NCI-H146 treated with DMSO at 0.1 percent for 48 hours (cell line): Measurements from ENCODE around the gene CORO2B.
A peak's percentile ranks its signal among the peaks of the same experiment; 100 is the strongest.
"Not testable (repeated sequence)": the region's sequence is repeated elsewhere in the genome, so short reads cannot be mapped to it uniquely, and the experiment has no call there.

ENCODE experiments used
- DNase-seq: peaks from one replicate; lab custom pipeline; 2025; ENCODE audit not compliant: unreplicated experiment; lab: John Stamatoyannopoulos, UW

CORO2B gene

GRCh38 chr15:68643216-68643830 is 64.5 kb downstream of the CORO2B start:
- no peak for DNase-seq

DNA sequence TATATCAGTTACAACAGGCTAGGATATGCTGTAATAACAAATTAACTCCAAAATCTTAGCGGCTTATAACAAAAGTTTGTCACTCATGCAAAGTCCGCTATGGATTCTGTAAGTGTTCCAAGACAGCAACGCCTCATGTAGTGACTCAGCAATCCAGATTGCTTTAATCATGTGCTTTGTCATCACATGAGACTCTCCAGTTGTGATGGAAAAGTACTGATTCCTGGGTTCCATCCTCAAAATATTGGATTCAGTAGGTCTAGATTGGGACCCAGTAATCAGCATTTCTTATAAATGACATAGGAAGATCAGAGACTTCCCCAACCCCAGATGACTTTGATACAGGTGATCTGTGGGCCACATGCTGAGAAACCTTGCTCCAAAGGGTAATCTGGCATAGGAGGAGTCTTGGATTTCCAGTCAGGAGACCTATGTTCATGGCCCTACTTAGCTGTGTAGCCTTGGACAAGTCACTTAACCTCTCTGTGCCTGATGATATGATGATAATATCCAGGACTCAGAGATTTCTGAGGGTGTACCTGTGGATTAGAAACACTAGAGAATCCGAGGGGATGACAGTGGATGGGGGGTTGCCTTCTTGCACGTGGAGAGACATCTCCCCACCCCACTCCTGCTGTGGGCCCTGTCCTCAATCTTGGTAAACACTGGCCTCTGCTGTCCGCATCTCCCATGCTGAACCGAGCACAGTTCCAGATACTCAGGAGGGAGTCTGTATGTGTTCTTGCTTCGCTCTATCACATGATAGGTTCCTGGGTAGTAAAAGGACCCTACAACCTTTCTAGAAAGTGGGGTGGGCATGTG is 65.5 kb downstream of the CORO2B start:
- DNase-seq: no peak

- DNase-seq: no peak
These were observed 66.2 kb downstream of the CORO2B start for GRCh38 chr15:68644996-68645395.

DNA sequence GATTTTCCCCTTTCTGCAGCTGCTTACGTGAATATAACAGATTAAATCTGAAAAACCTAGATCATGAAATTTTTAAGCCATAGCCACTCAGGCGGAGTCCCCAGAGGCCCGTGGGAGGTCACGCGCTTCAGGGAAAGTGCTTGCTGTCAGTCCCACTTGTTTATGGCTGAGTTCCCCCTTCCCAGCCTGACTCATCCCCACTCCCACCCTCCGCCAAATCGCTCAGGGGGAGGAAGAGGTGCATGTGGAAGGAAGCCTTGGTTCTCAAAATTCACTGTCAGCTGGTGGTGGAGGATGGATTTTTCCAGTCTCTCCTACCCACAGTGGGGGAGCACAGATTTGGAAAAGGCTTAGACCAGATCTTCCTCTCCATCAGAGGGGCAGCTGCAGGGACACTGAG is 67.4 kb downstream of the CORO2B start:
- no peak for DNase-seq

- DNase-seq: no peak
These were observed 67.9 kb downstream of the CORO2B start for GRCh38 chr15:68646696-68647095.

DNA sequence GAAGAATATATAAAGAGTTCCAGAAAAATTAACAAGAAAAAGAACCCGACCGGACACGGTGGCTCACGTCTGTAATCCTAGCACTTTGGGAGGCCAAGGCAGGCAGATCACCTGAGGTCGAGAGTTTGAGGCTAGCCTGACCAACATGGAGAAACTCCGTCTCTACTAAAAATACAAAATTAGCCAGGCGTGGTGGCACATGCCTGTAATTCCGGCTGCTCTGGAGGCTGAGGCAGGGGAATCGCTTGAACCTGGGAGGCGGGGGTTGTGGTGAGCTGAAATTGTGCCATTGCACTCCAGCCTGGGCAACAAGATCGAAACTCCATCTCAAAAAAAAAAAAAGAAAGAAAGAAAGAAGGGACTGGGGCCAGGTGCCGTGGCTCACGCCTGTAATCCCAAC is 68.6 kb downstream of the CORO2B start:
- DNase-seq: not testable (repeated sequence)

DNA sequence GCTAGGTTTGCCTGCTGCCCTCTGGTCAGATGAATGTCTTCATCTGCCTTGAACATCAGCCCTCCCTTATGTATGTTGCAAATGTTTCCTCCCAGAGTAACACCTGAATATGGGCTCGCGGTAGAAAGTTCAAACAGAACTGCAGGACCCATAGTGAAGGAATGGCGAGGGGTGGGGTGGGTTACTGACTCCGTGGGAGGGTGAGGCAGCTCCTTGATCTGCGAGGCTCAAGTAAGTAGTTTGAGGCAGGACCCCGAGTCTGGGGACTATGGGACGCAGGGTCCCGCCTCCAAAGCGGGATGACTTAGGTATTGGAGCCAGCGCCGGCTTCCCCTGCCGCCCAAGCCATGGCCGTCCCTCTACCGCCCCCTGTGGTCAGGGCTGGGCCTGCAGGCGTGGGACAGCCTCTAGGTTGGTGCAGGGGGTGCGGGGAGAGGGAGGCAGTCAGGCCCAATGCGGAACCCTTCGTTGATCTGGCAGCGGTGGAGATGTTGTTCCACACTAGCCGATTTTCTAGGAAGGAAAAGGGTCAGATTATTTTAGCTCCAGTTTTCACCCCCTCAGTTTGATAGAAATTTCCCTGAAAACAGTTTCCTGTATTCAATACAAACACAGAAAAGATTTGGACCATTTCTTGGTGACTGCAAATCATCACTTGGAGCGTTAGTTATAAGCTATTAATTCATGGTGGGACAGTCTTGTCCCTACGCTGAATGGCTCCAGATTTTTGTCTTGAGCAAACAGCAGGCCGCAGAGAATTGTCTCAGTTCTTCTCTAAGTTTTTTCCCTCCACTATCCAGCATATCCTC is 72.3 kb downstream of the CORO2B start:
- no peak for DNase-seq

DNA sequence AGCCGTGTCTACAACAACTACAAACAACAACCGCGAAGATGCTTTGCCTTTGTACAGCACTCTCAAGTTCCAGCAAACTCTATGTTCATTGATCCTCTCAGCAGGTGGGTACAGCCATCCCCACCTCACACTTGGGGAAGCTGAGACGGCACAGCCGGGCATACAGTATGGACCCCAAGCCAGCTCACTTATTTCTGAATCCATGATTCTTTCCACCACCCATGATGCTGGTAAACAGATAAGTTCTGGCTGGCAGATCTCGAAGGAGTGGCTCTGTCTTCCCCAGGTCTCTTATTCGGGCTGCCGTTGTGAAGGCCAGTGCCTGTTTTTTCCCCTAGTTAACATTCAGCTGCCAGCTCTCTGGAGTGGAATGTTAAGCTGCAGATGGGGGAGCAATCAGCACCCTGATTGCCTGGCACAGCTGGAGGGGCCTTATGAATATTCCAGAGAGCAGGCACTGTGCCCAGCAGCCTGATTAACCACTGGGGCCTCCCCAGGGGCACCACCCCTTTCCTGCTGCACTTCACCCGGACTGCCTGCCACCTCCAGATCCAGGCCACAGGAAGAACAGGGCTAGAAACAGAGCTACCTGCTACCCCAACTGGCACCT is 73.2 kb downstream of the CORO2B start:
- DNase-seq: no peak

GRCh38 chr15:68653031-68653635 is 74.3 kb downstream of the CORO2B start:
- no peak for DNase-seq

GRCh38 chr15:68653801-68654200 is 75.0 kb downstream of the CORO2B start:
- no peak for DNase-seq

- DNase-seq: no peak
These were observed 76.2 kb downstream of the CORO2B start for GRCh38 chr15:68654786-68655560.

DNA sequence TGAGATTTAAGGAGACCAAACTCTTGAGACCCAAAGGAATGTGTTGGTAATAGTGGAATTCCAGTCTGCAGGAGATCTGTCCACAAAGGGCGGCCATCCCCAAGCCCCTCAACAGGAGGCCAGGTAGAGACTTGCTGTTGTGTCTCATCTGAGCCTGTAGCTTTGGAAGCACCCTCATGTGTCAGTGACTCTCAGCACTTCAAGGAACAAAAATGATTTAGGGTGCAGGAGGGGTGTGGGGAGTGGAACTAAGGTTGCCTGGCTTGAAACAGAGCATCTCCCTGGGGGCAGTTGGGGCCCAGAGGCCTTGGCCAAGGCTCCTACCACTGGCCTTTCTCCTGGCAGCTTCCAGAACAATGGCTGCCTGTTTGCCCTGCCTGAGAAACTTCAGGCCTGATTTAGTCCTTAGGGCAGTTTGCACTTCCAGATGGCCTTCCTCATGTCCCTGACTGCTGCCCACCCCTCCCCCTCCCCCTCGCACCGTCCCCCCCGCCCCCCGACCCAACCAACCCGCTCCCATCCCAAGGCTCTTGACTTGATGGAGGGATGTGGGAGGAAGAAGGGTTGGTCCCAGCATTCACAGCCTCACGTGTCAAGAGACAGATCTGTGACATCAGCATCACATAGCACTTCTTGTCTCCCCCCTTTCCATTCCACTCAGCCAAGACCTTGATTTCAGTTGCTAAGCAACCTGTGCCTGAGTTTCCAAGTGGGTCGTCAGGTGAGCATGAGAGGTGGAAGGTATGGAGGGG is 77.1 kb downstream of the CORO2B start:
- DNase-seq: no peak

DNA sequence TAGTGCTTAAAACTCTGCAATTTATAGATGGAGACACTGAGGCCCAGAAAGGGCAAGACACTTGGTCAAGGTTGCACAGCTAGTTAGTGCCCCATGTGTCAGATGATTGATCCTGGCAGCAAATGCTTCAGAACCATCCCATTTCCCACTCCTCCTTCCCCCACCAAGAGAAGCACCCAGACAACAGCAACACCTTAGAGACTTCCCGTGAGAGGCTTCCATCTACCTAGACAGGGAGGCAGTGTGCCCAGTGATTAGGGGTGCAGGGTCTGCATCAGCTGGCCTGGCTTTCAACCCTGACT is 77.6 kb downstream of the CORO2B start:
- DNase-seq: no peak

DNA sequence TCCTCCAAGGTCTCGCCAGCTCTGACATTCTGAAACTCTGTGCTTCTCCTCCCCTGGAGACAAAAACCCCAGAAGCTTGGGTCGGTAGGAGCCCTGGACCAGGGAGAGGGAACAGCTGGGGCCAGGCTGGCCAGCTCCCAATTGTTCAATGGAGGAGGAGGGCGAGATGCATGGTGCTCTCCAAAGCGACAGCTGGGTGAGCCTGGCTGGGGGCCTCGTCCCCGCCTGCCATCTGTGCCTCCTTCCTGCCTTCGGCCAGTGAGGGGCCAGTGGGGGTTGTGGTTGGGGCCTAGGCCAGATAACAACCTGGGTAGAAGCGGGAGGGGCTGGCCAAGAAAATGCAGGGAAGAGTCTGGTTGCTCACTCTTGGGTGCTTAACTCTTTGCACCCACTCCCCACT is 79.4 kb downstream of the CORO2B start:
- DNase-seq: no peak

DNA sequence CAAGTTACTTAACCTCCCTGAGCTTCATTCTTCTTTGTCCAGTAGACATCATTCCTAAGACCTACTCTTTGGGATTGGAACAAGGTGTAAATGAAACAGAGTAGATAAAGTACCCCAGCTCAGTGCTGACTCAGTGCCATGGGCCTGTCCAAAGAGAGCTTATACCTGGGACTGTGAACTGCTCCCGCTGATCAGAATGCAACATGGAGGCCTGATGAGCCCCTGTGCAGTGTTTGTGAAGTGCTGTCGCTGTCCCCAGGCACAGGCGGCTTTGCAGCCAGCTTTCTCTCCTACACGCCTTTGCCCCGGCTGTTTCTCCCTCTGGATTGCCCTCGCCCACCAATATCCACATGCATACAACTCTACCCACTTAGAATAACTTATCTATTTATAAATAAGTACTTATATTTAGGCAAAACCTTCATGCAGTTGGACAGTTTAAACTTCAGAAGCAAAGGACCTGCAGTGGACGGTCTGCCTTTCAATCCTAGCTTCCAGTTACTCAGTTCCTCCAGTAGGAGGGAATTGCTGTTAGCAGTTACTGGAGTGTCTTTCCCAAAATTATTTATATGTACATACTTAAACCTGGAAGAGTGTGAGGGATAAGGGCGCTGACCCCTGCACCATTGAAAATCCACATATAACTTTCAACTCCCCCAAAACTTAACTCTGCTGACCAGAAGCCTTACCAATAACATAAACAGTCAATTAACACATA is 80.0 kb downstream of the CORO2B start:
- no peak for DNase-seq

DNA sequence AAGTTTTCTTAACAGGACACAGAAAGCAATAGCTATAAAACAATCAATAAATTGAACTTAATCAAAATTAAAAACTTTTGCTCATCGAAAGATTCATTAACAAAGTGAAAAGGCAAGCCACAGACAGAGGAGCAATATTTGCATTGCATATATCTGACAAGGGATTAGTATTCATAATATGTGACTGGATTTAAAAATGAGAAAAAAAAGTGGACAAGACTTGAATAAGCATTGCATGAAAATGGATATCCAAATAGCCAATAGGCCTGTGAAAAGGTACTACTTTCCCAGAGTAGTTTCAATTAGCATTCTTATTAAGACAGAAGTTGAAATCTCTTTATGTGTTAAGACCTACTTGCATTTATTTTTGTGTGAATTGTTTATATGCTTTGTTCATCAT is 84.7 kb downstream of the CORO2B start:
- DNase-seq: no peak

DNA sequence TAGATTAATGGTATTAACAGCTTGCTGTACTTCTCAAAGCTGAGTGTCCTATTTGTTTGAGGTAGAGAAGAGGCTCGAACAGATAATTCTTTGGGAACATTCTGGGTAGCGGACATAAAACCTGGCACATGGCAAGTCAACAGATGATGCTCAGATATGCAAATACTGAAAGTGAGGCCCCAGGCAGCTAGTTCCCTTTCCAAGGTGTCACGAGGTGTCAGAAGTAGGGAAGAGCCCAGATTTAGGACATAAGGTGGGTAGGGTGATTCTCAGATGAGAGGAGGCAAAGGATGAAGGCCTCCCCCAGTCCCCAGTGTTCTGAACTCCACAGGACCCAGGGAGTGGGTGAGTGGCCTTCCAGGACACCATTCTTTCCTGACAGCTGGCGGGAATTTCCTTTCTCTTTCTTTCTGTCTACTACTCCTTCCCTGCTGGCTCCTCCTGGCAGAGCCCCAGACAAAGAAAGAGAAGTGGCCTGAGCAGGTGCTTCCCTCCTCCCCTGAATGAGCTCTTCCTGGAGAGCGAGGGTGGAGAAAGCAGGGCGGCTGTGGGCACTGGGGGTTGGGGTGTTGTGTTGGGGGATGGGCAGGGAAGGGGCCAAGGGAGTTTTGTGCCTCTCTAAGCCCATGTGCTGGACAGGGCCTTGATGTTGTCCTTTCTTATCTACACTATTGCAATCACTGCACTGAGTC is 87.5 kb downstream of the CORO2B start:
- DNase-seq: peak; percentile 56

DNA sequence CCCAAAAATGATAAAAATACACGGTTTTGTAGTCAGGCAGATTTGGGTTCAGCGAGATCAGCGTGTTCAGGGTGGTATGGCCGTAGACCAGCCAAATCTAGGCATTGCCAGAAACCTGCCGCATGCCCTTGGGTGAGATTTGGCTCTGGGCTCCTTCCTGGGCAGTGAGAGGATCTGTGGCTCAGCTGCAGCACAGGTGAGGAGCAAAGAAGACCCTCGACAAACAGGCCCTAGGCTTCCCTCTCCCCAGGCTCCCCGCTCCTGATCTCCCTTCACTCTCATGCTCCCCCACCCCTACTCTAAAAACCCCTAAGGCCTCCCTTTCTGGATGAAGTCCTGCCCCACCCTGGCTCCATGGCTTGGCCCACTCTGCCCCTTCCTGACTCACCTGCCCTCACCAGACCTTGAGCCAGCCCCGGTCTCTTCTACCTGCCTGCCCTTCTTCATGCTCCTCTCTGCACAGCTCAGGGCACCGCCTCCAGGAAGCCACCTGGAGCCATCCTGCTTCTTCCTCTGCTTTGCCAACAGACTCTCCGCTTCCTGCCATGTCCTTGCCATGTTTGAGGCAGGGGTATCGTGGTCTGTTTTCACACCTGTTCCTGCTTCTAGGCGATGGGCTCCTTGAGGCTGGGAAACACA is 88.1 kb downstream of the CORO2B start:
- no peak for DNase-seq
